Muscle of leg (tissue), 16 donors: ENCODE measurements around the gene SPP1. TPM values are rescaled to one million over a fixed set of nuclear protein-coding genes. Genes with fewer than 3 reads are reported as not detected.
A peak's percentile ranks its signal among the peaks of the same experiment; 100 is the strongest.

Source experiments
- DNase-seq: peaks from one replicate; pipeline ENCODE4 v3.0.0; 2013
- H3K27ac ChIP-seq: one replicate; pipeline ENCODE4 v1.5.1; 2013; ENCODE audit warnings: mild to moderate bottlenecking, low read length, control low read depth
- H3K27me3 ChIP-seq: one replicate; pipeline ENCODE4 v1.6.1; 2013; ENCODE audit warnings: low read length; ENCODE audit not compliant: control insufficient read depth, insufficient read depth
- H3K36me3 ChIP-seq: one replicate; pipeline ENCODE4 v1.6.1; 2013; ENCODE audit warnings: low read length; ENCODE audit not compliant: control insufficient read depth, insufficient read depth
- H3K4me1 ChIP-seq: one replicate; pipeline ENCODE4 v1.6.1; 2013; ENCODE audit warnings: low read length; ENCODE audit not compliant: control insufficient read depth, insufficient read depth
- H3K4me3 ChIP-seq: one replicate; pipeline ENCODE4 v1.5.1; 2013; ENCODE audit warnings: low read length, control low read depth
- H3K9me3 ChIP-seq: replicated peaks from 2 replicates; pipeline ENCODE4 v1.6.1; 2013; ENCODE audit warnings: low read depth, low read length; ENCODE audit not compliant: control insufficient read depth
- WGBS: methylation state at CpG from one replicate; pipeline ENCODE4 v1.1.5; 2013; ENCODE audit warnings: missing lambda C conversion rate; ENCODE audit not compliant: insufficient coverage; 5-methylcytosine and 5-hydroxymethylcytosine counted together
- long read RNA-seq, 11 donors: transcript quantifications; one replicate each; lab custom pipeline, GENCODE V29; 2026
- polyA plus RNA-seq, 8 donors: library from polyadenylated mRNA; unstranded; fragments of 120-200 nt; gene quantifications; one replicate each; pipeline versions ENCODE4 v1.2.1 to v1.2.3, GENCODE V29; 2013; ENCODE audit warnings: inconsistent platforms in 1 of 8, low replicate concordance in 1 of 8; ENCODE audit not compliant: insufficient read length in 8 of 8, insufficient read depth in 1 of 8
- total RNA-seq: library from RNA; stranded (reverse); fragments of 120-200 nt; gene quantifications from one replicate; pipeline ENCODE4 v1.2.4, GENCODE V29; 2013

SPP1 gene
- 238 TPM for total RNA-seq
- 100 to 1,000 TPM in 4 of 8 donors, 10 to 100 TPM in 4; 43.5 to 186 (median 101) TPM for polyA plus RNA-seq
- long read RNA-seq, donor 1, transcript SPP1-201 (6 exons, 1,581 nt): minor isoform, 7 of 18 reads
- long read RNA-seq, donor 1, transcript SPP1-203 (7 exons, 1,473 nt): major isoform, 10 of 18 reads
- long read RNA-seq, donor 1, partial matches to known transcripts: 0 of 18 reads
- long read RNA-seq, donor 1, other reads (novel, unspliced or antisense): 0 of 18 reads
- long read RNA-seq, donor 2, transcript SPP1-203 (7 exons, 1,473 nt): major isoform, 8 of 24 reads
- long read RNA-seq, donor 2, partial matches to known transcripts: 11 of 24 reads
- long read RNA-seq, donor 2, other reads (novel, unspliced or antisense): 0 of 24 reads
- long read RNA-seq, donor 3, transcript SPP1-203 (7 exons, 1,473 nt): major isoform, 28 of 62 reads
- long read RNA-seq, donor 3, transcript SPP1-201 (6 exons, 1,581 nt): minor isoform, 6 of 62 reads
- long read RNA-seq, donor 3, partial matches to known transcripts: 27 of 62 reads
- long read RNA-seq, donor 3, other reads (novel, unspliced or antisense): 0 of 62 reads
- long read RNA-seq, donor 4, transcript SPP1-203 (7 exons, 1,473 nt): major isoform, 34 of 59 reads
- long read RNA-seq, donor 4, transcript SPP1-201 (6 exons, 1,581 nt): minor isoform, 14 of 59 reads
- long read RNA-seq, donor 4, partial matches to known transcripts: 9 of 59 reads
- long read RNA-seq, donor 4, other reads (novel, unspliced or antisense): 0 of 59 reads
- long read RNA-seq, donor 5, transcript SPP1-203 (7 exons, 1,473 nt): major isoform, 69 of 116 reads
- long read RNA-seq, donor 5, transcript SPP1-201 (6 exons, 1,581 nt): minor isoform, 27 of 116 reads
- long read RNA-seq, donor 5, partial matches to known transcripts: 18 of 116 reads
- long read RNA-seq, donor 5, other reads (novel, unspliced or antisense): 0 of 116 reads
- long read RNA-seq, donor 6, transcript SPP1-203 (7 exons, 1,473 nt): major isoform, 34 of 56 reads
- long read RNA-seq, donor 6, transcript SPP1-201 (6 exons, 1,581 nt): minor isoform, 15 of 56 reads
- long read RNA-seq, donor 6, partial matches to known transcripts: 6 of 56 reads
- long read RNA-seq, donor 6, other reads (novel, unspliced or antisense): 0 of 56 reads
- long read RNA-seq, donor 7, transcript SPP1-201 (6 exons, 1,581 nt): minor isoform, 11 of 44 reads
- long read RNA-seq, donor 7, transcript SPP1-203 (7 exons, 1,473 nt): major isoform, 29 of 44 reads
- long read RNA-seq, donor 7, partial matches to known transcripts: 0 of 44 reads
- long read RNA-seq, donor 7, other reads (novel, unspliced or antisense): 0 of 44 reads
- long read RNA-seq, donor 8, transcript SPP1-201 (6 exons, 1,581 nt): minor isoform, 5 of 15 reads
- long read RNA-seq, donor 8, transcript SPP1-203 (7 exons, 1,473 nt): major isoform, 9 of 15 reads
- long read RNA-seq, donor 8, partial matches to known transcripts: 0 of 15 reads
- long read RNA-seq, donor 8, other reads (novel, unspliced or antisense): 0 of 15 reads
- long read RNA-seq, donor 9, transcript SPP1-203 (7 exons, 1,473 nt): major isoform, 11 of 18 reads
- long read RNA-seq, donor 9, transcript SPP1-201 (6 exons, 1,581 nt): minor isoform, 6 of 18 reads
- long read RNA-seq, donor 9, partial matches to known transcripts: 0 of 18 reads
- long read RNA-seq, donor 9, other reads (novel, unspliced or antisense): 0 of 18 reads
- long read RNA-seq, donor 10, transcript SPP1-203 (7 exons, 1,473 nt): major isoform, 31 of 47 reads
- long read RNA-seq, donor 10, transcript SPP1-201 (6 exons, 1,581 nt): minor isoform, 9 of 47 reads
- long read RNA-seq, donor 10, partial matches to known transcripts: 6 of 47 reads
- long read RNA-seq, donor 10, other reads (novel, unspliced or antisense): 0 of 47 reads
- long read RNA-seq, donor 11, transcript SPP1-203 (7 exons, 1,473 nt): major isoform, 43 of 64 reads
- long read RNA-seq, donor 11, transcript SPP1-201 (6 exons, 1,581 nt): minor isoform, 15 of 64 reads
- long read RNA-seq, donor 11, partial matches to known transcripts: 5 of 64 reads
- long read RNA-seq, donor 11, other reads (novel, unspliced or antisense): 0 of 64 reads

DNA sequence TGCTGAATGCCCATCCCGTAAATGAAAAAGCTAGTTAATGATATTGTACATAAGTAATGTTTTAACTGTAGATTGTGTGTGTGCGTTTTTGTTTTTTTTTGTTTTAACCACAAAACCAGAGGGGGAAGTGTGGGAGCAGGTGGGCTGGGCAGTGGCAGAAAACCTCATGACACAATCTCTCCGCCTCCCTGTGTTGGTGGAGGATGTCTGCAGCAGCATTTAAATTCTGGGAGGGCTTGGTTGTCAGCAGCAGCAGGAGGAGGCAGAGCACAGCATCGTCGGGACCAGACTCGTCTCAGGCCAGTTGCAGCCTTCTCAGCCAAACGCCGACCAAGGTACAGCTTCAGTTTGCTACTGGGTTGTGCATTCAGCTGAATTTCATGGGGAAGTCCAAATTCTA is at the start of gene SPP1:
Gene SPP1, plus strand, starts transcription at position 249 of the 400 bp plus-strand sequence. CDS start 1,182 bp downstream, outside the sequence.
- H3K4me3 ChIP-seq: no peak within 1 kb of the TSS
- no peaks in the 10 kb centered on the region for H3K4me1 ChIP-seq
- WGBS: 0% methylated on average over 3 of the region's 8 CpGs
- H3K36me3 ChIP-seq: no peaks in the 10 kb centered on the region
- DNase-seq: peak; percentile 57
- H3K9me3 ChIP-seq: no peaks in the 10 kb centered on the region
- H3K27me3 ChIP-seq: peaks cover 4% of the 10 kb centered on the region
- H3K27ac ChIP-seq: no peak within 1 kb of the TSS

DNA sequence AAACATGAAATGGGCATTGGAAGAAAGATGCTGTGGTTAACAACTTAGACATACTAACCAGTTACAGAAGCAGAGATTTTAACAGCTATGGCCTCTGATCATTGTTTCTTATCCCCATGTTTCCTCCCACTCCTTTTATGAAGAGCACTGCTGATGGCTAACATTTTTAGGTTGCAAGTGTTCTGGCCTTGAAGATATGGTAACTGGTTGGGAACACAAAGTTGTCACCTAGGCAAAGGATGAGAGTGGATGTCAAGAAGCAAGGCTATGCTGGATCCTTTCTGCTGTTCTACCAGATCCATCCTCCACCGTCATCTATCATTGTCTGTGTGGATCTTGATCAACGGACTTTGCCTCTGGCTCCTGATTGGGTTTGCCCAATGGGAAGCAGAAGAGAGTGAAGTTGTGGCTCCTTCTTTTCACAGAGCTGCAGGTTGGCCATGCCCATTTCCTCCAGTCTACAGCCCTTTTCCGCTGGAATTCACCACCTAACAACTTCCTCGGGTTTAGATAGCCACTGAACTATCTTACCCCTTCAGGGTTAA is 48.9 kb upstream of the SPP1 start:
- Histone ChIP-seq H3K9me3 (no peaks in the 10 kb centered on the region), H3K4me3 (no peak overlapping the region), H3K27me3 (no peaks in the 10 kb centered on the region), H3K27ac (no peak overlapping the region), H3K36me3 (no peaks in the 10 kb centered on the region), H3K4me1 (no peaks in the 10 kb centered on the region)
- whole genome bisulfite sequencing: no CpG with 5 or more reads among the region's 4 CpGs
- DNase-seq: no peak

DNA sequence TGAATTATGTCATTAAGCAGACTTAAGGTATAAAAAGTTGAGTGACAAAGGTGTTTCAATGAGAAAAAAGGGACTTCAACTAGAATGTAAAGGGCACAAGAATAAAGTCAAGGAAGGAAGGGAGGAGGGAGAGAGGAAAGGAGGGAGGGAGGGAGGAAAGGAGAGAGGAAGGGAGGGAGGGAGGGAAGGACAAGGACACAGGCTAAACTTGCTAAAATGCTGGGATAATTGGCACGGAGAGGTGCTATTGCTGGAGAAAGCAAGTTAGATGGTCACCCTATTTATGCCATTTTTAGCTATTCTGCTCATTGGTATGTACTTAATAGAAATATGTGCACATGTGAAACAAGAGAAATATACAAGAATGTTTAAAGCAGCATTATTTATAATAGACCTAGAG is 44.9 kb upstream of the SPP1 start:
- Histone ChIP-seq H3K36me3 (no peaks in the 10 kb centered on the region), H3K9me3 (no peaks in the 10 kb centered on the region), H3K27me3 (no peaks in the 10 kb centered on the region), H3K4me1 (no peaks in the 10 kb centered on the region), H3K27ac (no peak overlapping the region), H3K4me3 (no peak overlapping the region)
- no CpG with 5 or more reads among the region's 1 CpG for WGBS
- DNase-seq: no peak

DNA sequence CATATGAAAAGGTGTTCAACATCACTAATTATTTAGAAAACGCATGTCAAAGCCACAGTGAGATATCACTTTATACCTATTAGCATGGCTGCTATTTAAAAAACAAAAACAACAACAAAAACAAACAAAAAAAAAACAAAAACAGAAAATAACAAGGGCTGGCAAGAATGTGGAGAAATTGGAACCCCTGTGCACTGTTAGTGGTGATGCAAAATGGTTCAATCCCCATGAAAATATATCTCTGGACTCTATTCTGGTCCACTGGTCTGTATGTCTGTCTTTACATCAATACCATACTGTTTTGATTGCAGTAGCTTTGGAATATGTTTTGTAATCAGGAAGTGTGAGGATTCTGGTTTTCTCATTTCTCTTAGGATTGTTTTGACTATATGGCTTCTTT is 43.6 kb upstream of the SPP1 start:
- no CpG with 5 or more reads among the region's 1 CpG for whole genome bisulfite sequencing
- H3K27me3 ChIP-seq: no peaks in the 10 kb centered on the region
- H3K36me3 ChIP-seq: no peaks in the 10 kb centered on the region
- H3K4me1 ChIP-seq: no peaks in the 10 kb centered on the region
- H3K27ac ChIP-seq: no peak overlapping the region
- no peak overlapping the region for H3K4me3 ChIP-seq
- DNase-seq: no peak
- no peaks in the 10 kb centered on the region for H3K9me3 ChIP-seq

- Histone ChIP-seq H3K4me3 (no peak overlapping the region), H3K9me3 (no peaks in the 10 kb centered on the region), H3K27me3 (no peaks in the 10 kb centered on the region), H3K27ac (no peak overlapping the region), H3K4me1 (no peaks in the 10 kb centered on the region), H3K36me3 (no peaks in the 10 kb centered on the region)
- 100% methylated on average over 2 of the region's 5 CpGs for WGBS
- DNase-seq: no peak
These were observed 42.8 kb upstream of the SPP1 start for GRCh38 chr4:87932718-87933141.

- Histone ChIP-seq H3K9me3 (no peaks in the 10 kb centered on the region), H3K36me3 (no peaks in the 10 kb centered on the region), H3K27ac (no peak overlapping the region), H3K27me3 (no peaks in the 10 kb centered on the region), H3K4me3 (no peak overlapping the region), H3K4me1 (no peaks in the 10 kb centered on the region)
- no peak for DNase-seq
- WGBS: no CpG with 5 or more reads among the region's 1 CpG
These were observed 42.2 kb upstream of the SPP1 start for GRCh38 chr4:87933337-87933736.

- no peak overlapping the region for H3K4me3 ChIP-seq
- no peaks in the 10 kb centered on the region for H3K9me3 ChIP-seq
- no peak overlapping the region for H3K27ac ChIP-seq
- no peaks in the 10 kb centered on the region for H3K36me3 ChIP-seq
- no peaks in the 10 kb centered on the region for H3K4me1 ChIP-seq
- no CpG with 5 or more reads among the region's 2 CpGs for WGBS
- DNase-seq: no peak
- no peaks in the 10 kb centered on the region for H3K27me3 ChIP-seq
These were observed 41.3 kb upstream of the SPP1 start for GRCh38 chr4:87934157-87934704.

DNA sequence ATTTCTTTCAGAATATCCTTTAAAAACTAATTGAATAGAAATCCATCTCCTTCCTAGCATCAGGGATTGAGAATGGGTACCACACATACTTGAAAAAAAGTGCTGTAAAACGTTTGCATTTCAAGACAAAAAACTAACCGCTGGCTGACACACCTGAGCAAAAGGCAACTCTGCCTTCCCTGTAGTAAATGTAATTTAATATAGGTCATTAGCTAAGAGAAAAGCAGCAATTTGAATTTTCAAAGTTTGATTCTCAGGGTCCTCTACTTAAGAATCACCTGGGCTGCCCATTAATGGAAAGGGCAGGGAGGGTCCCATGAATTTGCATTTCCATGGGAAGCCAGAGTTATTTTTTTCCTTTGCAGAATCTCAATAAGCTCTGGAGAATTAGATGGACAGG is 40.5 kb upstream of the SPP1 start:
- Histone ChIP-seq H3K4me3 (no peak overlapping the region), H3K27me3 (no peaks in the 10 kb centered on the region), H3K36me3 (no peaks in the 10 kb centered on the region), H3K27ac (no peak overlapping the region), H3K4me1 (no peaks in the 10 kb centered on the region), H3K9me3 (no peaks in the 10 kb centered on the region)
- no CpG with 5 or more reads among the region's 2 CpGs for WGBS
- no peak for DNase-seq
